8988T (cell line): Measurements from ENCODE around the gene CENPP.

Experiments used
- DNase-seq: peaks from one replicate; pipeline ENCODE4 v3.0.0; 2011

CENPP gene

DNA sequence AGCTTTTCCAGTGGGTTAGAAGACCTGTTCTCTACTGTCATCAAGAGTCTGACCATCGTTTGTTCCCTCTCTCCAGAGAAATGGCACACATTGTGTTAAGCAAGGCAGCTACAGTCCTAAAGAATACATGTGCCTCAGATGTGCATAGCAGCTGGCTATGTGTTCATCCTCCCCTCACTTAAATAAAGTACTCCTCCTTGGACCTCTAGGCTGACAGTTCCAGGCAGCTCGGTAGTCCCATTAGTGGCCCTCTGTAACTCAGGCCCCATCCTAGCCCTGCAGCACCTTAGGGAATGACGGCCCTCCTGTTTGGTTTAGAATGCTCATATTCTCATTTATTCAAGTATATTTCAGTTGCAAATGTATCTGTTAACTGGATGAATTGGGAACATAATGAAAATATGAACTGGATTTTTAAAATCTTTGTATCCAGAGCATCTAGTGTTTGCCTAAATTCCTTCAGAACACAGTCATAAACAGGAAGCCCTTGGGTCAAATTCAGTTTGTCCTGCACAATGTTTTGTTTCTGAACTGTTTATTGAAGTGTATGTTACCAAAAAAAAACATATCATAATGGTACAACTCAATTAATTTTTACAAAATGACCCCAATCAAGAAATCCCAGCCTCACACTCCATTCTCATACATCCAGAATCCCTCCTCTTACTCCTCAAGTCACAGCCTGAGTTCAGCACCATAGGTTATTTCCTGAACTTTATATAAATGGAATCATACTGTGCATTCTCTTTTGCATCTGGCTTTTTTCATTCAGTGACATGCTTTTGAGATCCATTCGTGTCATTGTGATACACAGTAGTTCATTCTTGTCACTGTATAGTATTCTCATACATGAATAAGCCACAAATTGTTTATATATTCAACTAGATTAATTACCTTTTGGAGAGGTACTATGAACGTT is 158.1 kb downstream of the CENPP start:
- DNase-seq = no peak

DNA sequence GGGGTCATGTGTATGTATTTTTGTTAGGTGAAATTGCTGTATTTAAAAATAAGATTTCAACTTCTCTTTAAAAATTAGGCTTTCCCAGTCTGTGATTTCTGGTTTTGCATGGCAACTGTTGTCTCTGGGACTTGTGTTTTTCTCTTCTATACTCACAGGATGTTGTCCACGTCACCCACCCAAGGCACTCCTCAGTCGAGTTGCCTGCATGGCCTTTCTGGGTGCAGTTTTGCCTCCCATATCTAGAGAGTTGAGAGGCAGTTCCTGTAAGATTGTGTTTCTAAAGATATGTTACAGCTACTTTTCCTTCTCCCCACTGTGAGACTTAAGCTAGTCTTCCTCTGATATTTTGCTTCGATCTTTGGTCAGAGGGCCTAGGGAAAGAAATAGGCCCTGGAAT is 158.8 kb downstream of the CENPP start:
- no peak for DNase-seq

DNA sequence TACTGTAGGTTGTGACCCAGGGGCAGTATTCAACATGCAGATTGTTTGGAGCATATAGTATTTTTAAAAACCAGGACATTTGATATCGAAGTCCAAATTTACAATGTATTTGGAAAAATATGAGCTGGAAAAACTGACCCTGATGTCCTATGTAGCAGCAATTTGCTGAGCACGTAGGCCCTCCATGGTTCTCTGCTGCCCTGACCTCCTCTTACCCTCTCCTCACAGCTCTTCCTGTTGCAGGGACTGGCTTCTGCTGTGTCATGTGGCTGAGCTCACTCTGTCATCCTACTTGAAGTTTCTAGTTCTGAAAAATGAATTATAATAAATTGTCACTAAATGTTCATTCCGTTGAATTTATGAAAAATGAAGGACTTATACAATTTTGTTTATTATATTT is 160.6 kb downstream of the CENPP start:
- no peak for DNase-seq

- no peak for DNase-seq
Measured at GRCh38 chr9:92488681-92489550, 163.2 kb downstream of the CENPP start.

- DNase-seq = no peak
Measured at GRCh38 chr9:92492781-92493401, 167.1 kb downstream of the CENPP start.

DNA sequence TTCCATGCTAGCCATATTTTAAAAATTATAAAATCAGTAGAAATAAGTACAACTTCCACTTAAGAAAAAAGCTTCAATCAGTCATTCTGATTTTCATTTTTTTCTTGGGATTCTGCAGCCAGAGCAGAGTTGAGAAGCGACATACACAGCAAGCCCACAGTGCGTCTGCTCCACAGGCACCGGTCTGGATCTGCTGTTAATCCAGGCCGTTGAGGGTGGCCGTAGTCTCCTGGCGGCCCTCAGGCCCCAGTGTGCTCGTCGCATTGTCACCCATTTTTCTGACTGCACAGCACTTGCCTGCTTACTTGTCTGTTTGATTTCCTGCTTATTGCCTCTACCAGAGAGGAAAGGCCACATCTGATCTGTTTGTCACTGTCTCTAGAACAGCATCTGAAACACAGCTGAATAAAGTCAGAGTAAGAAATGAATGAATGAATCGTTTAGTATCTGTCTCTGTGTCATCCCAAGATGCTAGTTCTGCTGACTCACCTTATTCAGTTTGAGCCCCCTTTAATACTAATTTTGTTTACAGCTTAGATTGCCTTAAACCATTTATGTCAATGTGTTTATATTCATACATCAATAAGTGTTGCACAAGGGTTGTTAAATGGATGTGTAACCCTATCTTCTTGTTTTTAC is 168.1 kb downstream of the CENPP start:
- DNase-seq = no peak

- DNase-seq = no peak
Measured at GRCh38 chr9:92494856-92495255, 169.1 kb downstream of the CENPP start.

DNA sequence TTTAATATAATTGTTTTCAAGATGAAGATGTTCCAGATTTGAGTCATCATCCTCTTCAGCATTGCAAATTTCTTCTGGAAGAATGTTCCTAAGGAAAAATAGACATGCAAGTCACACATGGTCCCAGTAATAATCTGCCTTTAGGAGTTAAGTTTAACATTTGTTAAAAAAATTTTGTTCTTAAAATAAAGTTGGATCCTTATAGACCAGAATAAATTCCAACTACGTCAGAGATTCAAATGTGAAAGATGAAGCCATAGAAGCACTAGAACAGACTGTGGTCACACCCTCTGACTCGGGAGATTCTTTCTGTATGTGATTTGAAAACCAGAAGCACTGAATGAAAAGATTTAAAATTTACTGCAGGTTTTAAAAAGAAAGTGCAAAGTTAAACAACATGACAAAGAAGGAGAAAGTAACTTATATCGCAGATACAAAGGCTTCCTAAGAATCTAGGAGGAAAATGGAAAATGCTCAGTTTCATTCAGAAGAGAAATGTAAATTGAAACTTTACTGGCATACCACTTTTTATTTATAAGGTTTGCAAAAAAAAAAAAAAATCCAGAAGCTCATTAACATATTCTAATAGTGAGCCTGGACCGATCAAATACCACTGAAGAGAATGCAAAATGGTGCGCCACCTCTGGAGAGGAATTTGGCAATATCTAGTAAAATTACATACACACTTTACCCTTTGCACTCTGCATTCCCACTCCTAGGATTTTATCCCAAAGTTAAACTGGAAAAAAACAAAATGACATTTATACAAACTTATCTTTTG is 170.8 kb downstream of the CENPP start:
- no peak for DNase-seq

GRCh38 chr9:92499701-92500100 is 173.9 kb downstream of the CENPP start:
- DNase-seq = no peak

- no peak for DNase-seq
Measured at GRCh38 chr9:92500725-92501124, 175.0 kb downstream of the CENPP start.

- DNase-seq = peak; percentile 24
Measured at GRCh38 chr9:92501671-92502393, 176.1 kb downstream of the CENPP start.

DNA sequence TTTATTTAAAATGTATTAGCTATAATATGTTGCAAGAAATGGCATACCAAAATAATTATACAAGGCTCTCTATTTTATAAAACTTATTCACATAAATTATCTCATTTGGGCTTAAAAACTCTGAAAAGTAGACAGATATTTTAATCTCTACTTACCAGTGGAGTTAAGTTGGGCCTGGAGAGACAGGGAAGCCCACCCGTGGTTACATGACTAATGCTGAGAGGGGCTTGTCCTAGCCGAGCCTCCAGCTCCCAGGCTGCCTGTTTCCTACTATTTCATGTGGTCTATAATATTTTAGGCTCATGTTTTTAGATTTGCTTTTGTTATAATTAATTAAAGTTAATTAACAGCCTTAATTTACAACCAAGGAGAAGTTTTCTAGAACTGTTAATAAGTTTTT is 177.4 kb downstream of the CENPP start:
- DNase-seq = no peak

- no peak for DNase-seq
Measured at GRCh38 chr9:92504881-92505280, 179.1 kb downstream of the CENPP start.

DNA sequence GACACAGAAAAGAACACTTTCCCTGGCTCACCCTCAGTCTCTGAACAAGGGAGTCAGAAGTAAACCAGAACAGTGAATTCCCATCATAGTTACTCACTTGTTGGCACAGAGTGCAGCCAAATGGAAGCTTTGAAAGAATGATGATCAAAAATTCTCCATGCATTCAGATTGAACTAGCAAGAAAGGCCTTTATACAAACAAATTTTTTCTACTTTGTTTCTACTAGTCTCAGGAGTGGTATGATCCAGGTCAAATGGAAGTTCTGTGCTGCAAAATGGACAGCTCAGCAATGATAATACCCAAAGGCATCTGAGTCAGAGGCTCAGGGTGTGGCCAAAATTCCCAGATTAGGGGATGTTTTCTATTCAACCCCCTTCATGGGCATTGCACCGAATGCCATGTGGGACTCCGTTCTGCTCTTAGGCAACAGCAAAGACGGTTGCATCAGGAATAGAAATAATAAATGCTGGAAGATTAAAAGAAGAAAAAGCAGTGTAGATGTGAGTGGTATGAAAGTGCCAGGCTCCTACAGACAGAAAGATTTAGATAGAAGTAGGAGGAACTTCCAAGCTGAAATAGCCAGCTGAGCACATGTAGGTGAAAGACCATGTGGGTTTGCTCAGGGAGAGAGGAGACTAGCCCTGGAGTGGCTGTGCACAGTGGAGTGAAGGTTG is 180.6 kb downstream of the CENPP start:
- DNase-seq = no peak

DNA sequence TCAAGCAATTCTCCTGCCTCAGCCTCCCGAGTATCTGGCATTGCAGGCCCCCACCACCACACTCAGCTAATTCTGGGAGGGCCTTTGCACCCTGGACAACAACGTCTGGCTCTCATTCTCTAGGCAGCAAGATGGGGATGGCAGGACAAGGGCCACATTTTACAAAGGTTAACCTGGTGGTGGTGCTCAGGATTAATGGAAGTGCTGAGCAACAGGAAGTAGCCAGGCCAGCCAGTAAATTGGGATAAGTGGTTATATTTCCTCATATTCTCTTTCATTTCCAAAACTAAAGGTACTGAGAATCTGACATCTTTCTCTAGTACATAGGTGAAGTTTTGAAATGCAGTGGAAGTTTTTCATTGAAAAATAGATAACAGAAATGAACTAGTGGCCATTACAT is 181.3 kb downstream of the CENPP start:
- no peak for DNase-seq

DNA sequence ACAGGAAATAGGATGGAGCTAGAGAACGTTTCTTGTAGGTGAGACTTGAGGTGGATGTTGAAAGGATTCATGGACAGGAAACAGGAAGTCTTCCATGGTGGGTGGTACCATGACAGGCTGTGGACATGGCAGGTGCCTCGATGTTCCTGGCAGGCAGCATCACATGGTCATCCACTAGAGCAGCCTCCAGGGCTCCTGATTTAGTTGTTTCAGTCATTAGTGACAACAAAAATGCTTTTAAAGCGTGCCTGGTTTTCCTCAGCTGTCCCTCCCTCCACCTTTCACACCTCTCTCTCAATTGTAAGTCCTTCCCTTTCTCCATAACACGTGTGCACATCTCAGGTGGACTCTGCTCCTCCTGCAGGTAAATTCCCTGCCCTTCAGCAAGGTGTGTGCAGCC is 181.7 kb downstream of the CENPP start:
- DNase-seq = no peak

DNA sequence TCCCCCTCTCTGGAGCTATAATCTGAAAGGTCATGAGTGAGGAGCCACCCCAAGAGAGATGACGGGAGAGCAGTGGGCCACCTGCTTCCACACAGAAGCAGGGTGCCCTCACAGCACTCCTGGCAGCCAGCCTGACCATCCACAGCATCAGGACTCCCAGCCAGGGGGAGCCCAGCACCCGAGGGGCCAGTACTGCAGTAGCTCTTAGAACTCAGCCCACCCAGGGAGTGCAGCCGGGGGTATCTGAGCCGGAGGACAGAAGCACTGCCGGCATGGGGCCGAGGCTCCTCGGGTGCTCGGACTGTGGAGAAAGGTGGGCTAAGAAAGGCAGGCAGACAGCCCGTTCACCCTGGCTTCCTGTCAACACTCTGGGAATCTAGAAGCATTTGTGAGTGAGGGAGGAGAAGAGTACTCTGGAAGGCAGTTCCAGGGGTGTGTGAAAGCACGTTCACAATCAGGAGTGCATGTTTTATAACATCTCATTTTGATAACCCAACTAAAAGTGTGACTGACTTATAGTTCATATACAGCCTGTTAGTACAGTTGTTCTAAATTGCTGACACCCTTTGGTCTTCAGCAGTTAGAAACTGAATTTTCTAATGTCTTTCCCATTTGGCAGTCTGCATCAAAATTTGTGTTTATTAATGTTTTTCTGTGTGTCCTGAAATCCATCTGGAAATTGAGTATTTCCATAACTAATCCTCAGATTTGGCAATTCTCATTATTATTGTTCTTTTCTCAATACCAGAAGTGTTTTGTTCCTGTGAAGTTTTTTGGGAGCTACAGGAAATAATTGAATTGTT is 182.5 kb downstream of the CENPP start:
- DNase-seq = no peak

GRCh38 chr9:92509050-92509449 is 183.3 kb downstream of the CENPP start:
- DNase-seq = no peak

GRCh38 chr9:92510747-92511146 is 185.0 kb downstream of the CENPP start:
- DNase-seq = no peak

DNA sequence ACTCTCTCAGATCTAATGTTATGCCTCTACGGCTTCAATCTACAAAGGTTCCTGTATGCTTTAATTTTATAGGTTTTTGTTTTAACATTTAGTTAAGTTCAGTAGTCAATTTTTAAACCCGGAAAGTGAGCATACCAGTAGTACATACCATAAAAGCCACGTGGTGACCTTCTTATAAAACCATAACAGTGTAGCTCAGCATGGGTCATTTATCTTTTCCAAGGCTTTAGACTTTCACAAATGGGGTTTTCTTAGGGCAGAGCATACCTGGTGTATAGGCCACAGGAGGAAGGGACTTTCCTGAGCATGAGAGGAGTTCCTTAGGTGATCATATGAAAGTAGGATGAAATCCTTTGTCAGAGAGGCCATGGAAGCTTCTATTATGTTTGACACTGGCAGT is 186.9 kb downstream of the CENPP start:
- no peak for DNase-seq
